ENCODE data around the gene UNK.

UNK gene

GRCh38 chr17:75842411-75842810, 57.8 kb downstream of the UNK start:
- H3K27ac ChIP-seq (ENCODE audit: low read depth, low read length) = no peak overlapping the region
- no peaks in the 10 kb centered on the region for H3K27me3 ChIP-seq (ENCODE audit: control insufficient read depth in 1 of 2, insufficient read depth in 2 of 2, low read length in 2 of 2)
- peaks cover 13 to 19% of the 10 kb centered on the region in 2 donors for H3K36me3 ChIP-seq (ENCODE audit: control insufficient read depth in 1 of 2, insufficient read depth in 2 of 2, low read length in 2 of 2)
- peak overlapping the region in 1 of 2 donors; percentile 69 for H3K4me3 ChIP-seq (ENCODE audit: low read depth in 1 of 2, low read length in 2 of 2)
- peak overlapping the region in 1 of 2 donors; percentile 75 for H3K9ac ChIP-seq (ENCODE audit: low read depth in 1 of 2, low read length in 2 of 2)
- peaks cover 33 to 34% of the 10 kb centered on the region in 2 donors for H3K4me1 ChIP-seq (ENCODE audit: control insufficient read depth in 1 of 2, insufficient read depth in 2 of 2, low read length in 2 of 2)
- no peaks in the 10 kb centered on the region for H3K9me3 ChIP-seq (ENCODE audit: control insufficient read depth in 1 of 2, low read length in 2 of 2)

GRCh38 chr17:75842963-75843576, 58.5 kb downstream of the UNK start:
- no peaks in the 10 kb centered on the region for H3K9me3 ChIP-seq (ENCODE audit: control insufficient read depth in 1 of 2, low read length in 2 of 2)
- H3K9ac ChIP-seq (ENCODE audit: low read depth in 1 of 2, low read length in 2 of 2) = peak overlapping the region; percentile 69 to 75
- no peak overlapping the region for H3K27ac ChIP-seq (ENCODE audit: low read depth, low read length)
- H3K27me3 ChIP-seq (ENCODE audit: control insufficient read depth in 1 of 2, insufficient read depth in 2 of 2, low read length in 2 of 2) = no peaks in the 10 kb centered on the region
- peak overlapping the region; percentile 69 to 70 for H3K4me3 ChIP-seq (ENCODE audit: low read depth in 1 of 2, low read length in 2 of 2)
- peaks cover 19 to 25% of the 10 kb centered on the region in 2 donors for H3K36me3 ChIP-seq (ENCODE audit: control insufficient read depth in 1 of 2, insufficient read depth in 2 of 2, low read length in 2 of 2)
- peaks cover 35% of the 10 kb centered on the region in 2 donors for H3K4me1 ChIP-seq (ENCODE audit: control insufficient read depth in 1 of 2, insufficient read depth in 2 of 2, low read length in 2 of 2)

GRCh38 chr17:75843577-75844529, 59.2 kb downstream of the UNK start, which contains the start of gene UNC13D:
Gene UNC13D, minus strand, starts transcription at chr17:75844404. Its CDS starts 67 bp downstream, at chr17:75844337.
- Histone ChIP-seq H3K27me3 (ENCODE audit: control insufficient read depth in 1 of 2, insufficient read depth in 2 of 2, low read length in 2 of 2) (no peaks in the 10 kb centered on the region), H3K27ac (ENCODE audit: low read depth, low read length) (peak within 1 kb of the TSS; percentile 73), H3K9ac (ENCODE audit: low read depth in 1 of 2, low read length in 2 of 2) (peak within 1 kb of the TSS; percentile 69 to 75), H3K4me3 (ENCODE audit: low read depth in 1 of 2, low read length in 2 of 2) (peak within 1 kb of the TSS; percentile 69 to 70), H3K36me3 (ENCODE audit: control insufficient read depth in 1 of 2, insufficient read depth in 2 of 2, low read length in 2 of 2) (peaks cover 22 to 33% of the 10 kb centered on the region in 2 donors), H3K4me1 (ENCODE audit: control insufficient read depth in 1 of 2, insufficient read depth in 2 of 2, low read length in 2 of 2) (peaks cover 37 to 38% of the 10 kb centered on the region in 2 donors), H3K9me3 (ENCODE audit: control insufficient read depth in 1 of 2, low read length in 2 of 2) (no peaks in the 10 kb centered on the region)

- Histone ChIP-seq H3K4me3 (ENCODE audit: low read depth in 1 of 2, low read length in 2 of 2) (peak overlapping the region; percentile 69 to 70), H3K4me1 (ENCODE audit: control insufficient read depth in 1 of 2, insufficient read depth in 2 of 2, low read length in 2 of 2) (peaks cover 37 to 38% of the 10 kb centered on the region in 2 donors), H3K9ac (ENCODE audit: low read depth in 1 of 2, low read length in 2 of 2) (peak overlapping the region; percentile 69 to 75), H3K27ac (ENCODE audit: low read depth, low read length) (peak overlapping the region; percentile 73), H3K9me3 (ENCODE audit: control insufficient read depth in 1 of 2, low read length in 2 of 2) (no peaks in the 10 kb centered on the region), H3K36me3 (ENCODE audit: control insufficient read depth in 1 of 2, insufficient read depth in 2 of 2, low read length in 2 of 2) (peaks cover 26 to 40% of the 10 kb centered on the region in 2 donors), H3K27me3 (ENCODE audit: control insufficient read depth in 1 of 2, insufficient read depth in 2 of 2, low read length in 2 of 2) (no peaks in the 10 kb centered on the region)
Observed at GRCh38 chr17:75844530-75845057, 60.0 kb downstream of the UNK start.

- Histone ChIP-seq H3K4me1 (ENCODE audit: control insufficient read depth in 1 of 2, insufficient read depth in 2 of 2, low read length in 2 of 2) (peaks cover 37 to 38% of the 10 kb centered on the region in 2 donors), H3K27ac (ENCODE audit: low read depth, low read length) (peak overlapping the region; percentile 73), H3K9ac (ENCODE audit: low read depth in 1 of 2, low read length in 2 of 2) (peak overlapping the region; percentile 60 to 65), H3K4me3 (ENCODE audit: low read depth in 1 of 2, low read length in 2 of 2) (peak overlapping the region; percentile 20 to 28), H3K36me3 (ENCODE audit: control insufficient read depth in 1 of 2, insufficient read depth in 2 of 2, low read length in 2 of 2) (peaks cover 29 to 41% of the 10 kb centered on the region in 2 donors), H3K27me3 (ENCODE audit: control insufficient read depth in 1 of 2, insufficient read depth in 2 of 2, low read length in 2 of 2) (no peaks in the 10 kb centered on the region), H3K9me3 (ENCODE audit: control insufficient read depth in 1 of 2, low read length in 2 of 2) (no peaks in the 10 kb centered on the region)
Observed at GRCh38 chr17:75845058-75845711, 60.6 kb downstream of the UNK start.

GRCh38 chr17:75845933-75846691, 61.5 kb downstream of the UNK start:
- no peak overlapping the region for H3K4me3 ChIP-seq (ENCODE audit: low read depth in 1 of 2, low read length in 2 of 2)
- peak overlapping the region; percentile 24 to 48 for H3K9ac ChIP-seq (ENCODE audit: low read depth in 1 of 2, low read length in 2 of 2)
- peaks cover 29 to 50% of the 10 kb centered on the region in 2 donors for H3K36me3 ChIP-seq (ENCODE audit: control insufficient read depth in 1 of 2, insufficient read depth in 2 of 2, low read length in 2 of 2)
- peaks cover 37 to 38% of the 10 kb centered on the region in 2 donors for H3K4me1 ChIP-seq (ENCODE audit: control insufficient read depth in 1 of 2, insufficient read depth in 2 of 2, low read length in 2 of 2)
- no peaks in the 10 kb centered on the region for H3K9me3 ChIP-seq (ENCODE audit: control insufficient read depth in 1 of 2, low read length in 2 of 2)
- H3K27ac ChIP-seq (ENCODE audit: low read depth, low read length) = peak overlapping the region; percentile 3
- no peaks in the 10 kb centered on the region for H3K27me3 ChIP-seq (ENCODE audit: control insufficient read depth in 1 of 2, insufficient read depth in 2 of 2, low read length in 2 of 2)

GRCh38 chr17:75846692-75847613, 62.3 kb downstream of the UNK start:
- Histone ChIP-seq H3K4me1 (ENCODE audit: control insufficient read depth in 1 of 2, insufficient read depth in 2 of 2, low read length in 2 of 2) (peaks cover 37 to 38% of the 10 kb centered on the region in 2 donors), H3K4me3 (ENCODE audit: low read depth in 1 of 2, low read length in 2 of 2) (no peak overlapping the region), H3K27me3 (ENCODE audit: control insufficient read depth in 1 of 2, insufficient read depth in 2 of 2, low read length in 2 of 2) (no peaks in the 10 kb centered on the region), H3K36me3 (ENCODE audit: control insufficient read depth in 1 of 2, insufficient read depth in 2 of 2, low read length in 2 of 2) (peaks cover 29 to 55% of the 10 kb centered on the region in 2 donors), H3K27ac (ENCODE audit: low read depth, low read length) (peak overlapping the region; percentile 3), H3K9me3 (ENCODE audit: control insufficient read depth in 1 of 2, low read length in 2 of 2) (no peaks in the 10 kb centered on the region), H3K9ac (ENCODE audit: low read depth in 1 of 2, low read length in 2 of 2) (no peak overlapping the region)

GRCh38 chr17:75847614-75848522, 63.3 kb downstream of the UNK start:
- Histone ChIP-seq H3K4me3 (ENCODE audit: low read depth in 1 of 2, low read length in 2 of 2) (no peak overlapping the region), H3K27ac (ENCODE audit: low read depth, low read length) (no peak overlapping the region), H3K36me3 (ENCODE audit: control insufficient read depth in 1 of 2, insufficient read depth in 2 of 2, low read length in 2 of 2) (peaks cover 29 to 55% of the 10 kb centered on the region in 2 donors), H3K9ac (ENCODE audit: low read depth in 1 of 2, low read length in 2 of 2) (no peak overlapping the region), H3K4me1 (ENCODE audit: control insufficient read depth in 1 of 2, insufficient read depth in 2 of 2, low read length in 2 of 2) (peaks cover 37 to 38% of the 10 kb centered on the region in 2 donors), H3K9me3 (ENCODE audit: control insufficient read depth in 1 of 2, low read length in 2 of 2) (no peaks in the 10 kb centered on the region), H3K27me3 (ENCODE audit: control insufficient read depth in 1 of 2, insufficient read depth in 2 of 2, low read length in 2 of 2) (no peaks in the 10 kb centered on the region)

Data from duodenal mucosa (tissue), 2 donors.